ENCODE data around the gene HAUS5.

Gene HAUS5

GRCh38 chr19:35673121-35673804 lies 60.7 kb downstream of the HAUS5 start:
- DNase-seq (ENCODE audit: low read depth in 2 of 2): peak; percentile 4 to 12

Data from stimulated activated CD8-positive, alpha-beta memory T cell treated with anti-CD3 and anti-CD28 coated beads, Interleukin-15, amount 100 ng/mL, for 4 hours (primary cell).